NCI-H2227 (cell line): ENCODE data around the gene ABCB4.
A peak's percentile ranks its signal among the peaks of the same experiment; 100 is the strongest.
"Not testable (repeated sequence)": the region's sequence is repeated elsewhere in the genome, so short reads cannot be mapped to it uniquely, and the experiment has no call there.

Source experiments
- DNase-seq: peaks from one replicate; lab custom pipeline; 2025; ENCODE audit not compliant: unreplicated experiment; lab: John Stamatoyannopoulos, UW

ABCB4 gene

GRCh38 chr7:87479951-87480350 is 4.5 kb upstream of the ABCB4 start:
- DNase-seq, result no peak

- DNase-seq, result no peak
Observed at GRCh38 chr7:87476179-87476557, 688 bp upstream of the ABCB4 start.

- no peak for DNase-seq
Observed at GRCh38 chr7:87474533-87475358, 734 bp downstream of the ABCB4 start.

- DNase-seq, result no peak
Observed at GRCh38 chr7:87473986-87474385, 1.5 kb downstream of the ABCB4 start.

GRCh38 chr7:87473192-87473591 is 2.3 kb downstream of the ABCB4 start:
- DNase-seq, result no peak

GRCh38 chr7:87471473-87471872 is 4.0 kb downstream of the ABCB4 start:
- no peak for DNase-seq

- not testable (repeated sequence) for DNase-seq
Observed at GRCh38 chr7:87469204-87469603, 6.3 kb downstream of the ABCB4 start.

- DNase-seq, result not testable (repeated sequence)
Observed at GRCh38 chr7:87465534-87465880, 10.0 kb downstream of the ABCB4 start.

GRCh38 chr7:87464830-87465533 is 10.5 kb downstream of the ABCB4 start:
- peak; percentile 26 for DNase-seq

GRCh38 chr7:87463982-87464381 is 11.5 kb downstream of the ABCB4 start:
- DNase-seq, result no peak

- DNase-seq, result not testable (repeated sequence)
Observed at GRCh38 chr7:87460444-87460843, 15.0 kb downstream of the ABCB4 start.

GRCh38 chr7:87459941-87460340 is 15.5 kb downstream of the ABCB4 start:
- no peak for DNase-seq

- no peak for DNase-seq
Observed at GRCh38 chr7:87458148-87458547, 17.3 kb downstream of the ABCB4 start.

- no peak for DNase-seq
Observed at GRCh38 chr7:87456247-87456646, 19.2 kb downstream of the ABCB4 start.

- no peak for DNase-seq
Observed at GRCh38 chr7:87452279-87452678, 23.2 kb downstream of the ABCB4 start.

- no peak for DNase-seq
Observed at GRCh38 chr7:87451187-87451586, 24.3 kb downstream of the ABCB4 start.

- no peak for DNase-seq
Observed at GRCh38 chr7:87450706-87451105, 24.8 kb downstream of the ABCB4 start.

- DNase-seq, result peak; percentile 77
Observed at GRCh38 chr7:87448388-87448787, 27.1 kb downstream of the ABCB4 start.

- no peak for DNase-seq
Observed at GRCh38 chr7:87447116-87447635, 28.3 kb downstream of the ABCB4 start.

GRCh38 chr7:87445897-87446296 is 29.6 kb downstream of the ABCB4 start:
- DNase-seq, result no peak

- no peak for DNase-seq
Observed at GRCh38 chr7:87435546-87435945, 39.9 kb downstream of the ABCB4 start.

- no peak for DNase-seq
Observed at GRCh38 chr7:87432536-87432935, 42.9 kb downstream of the ABCB4 start.
